GM12878 (cell line): ENCODE data around the gene RFX3.

Experiments
- BHLHE40 ChIP-seq, 2 experiments: fragments of 450-650 bp in 1 of 2; IDR thresholded peaks; 2 replicates each; pipeline ENCODE4 v1.6.1; 2011 to 2017; ENCODE audit warnings: low read depth in 2 of 2, borderline replicate concordance in 1 of 2, improper control_type of control experiment in 1 of 2, low read length in 1 of 2, mild to moderate bottlenecking in 1 of 2
- CTCF ChIP-seq, 3 experiments: IDR thresholded peaks in 2 of 3; conservative IDR thresholded peaks in 1 of 3; 2 replicates each; pipeline ENCODE4 v1.5.1; 2011; ENCODE audit warnings: low read depth in 3 of 3, low read length in 3 of 3, mild to moderate bottlenecking in 3 of 3, control low read depth in 2 of 3, moderate library complexity in 2 of 3, inconsistent platforms in 1 of 3, mixed read lengths in 1 of 3; ENCODE audit not compliant: control insufficient read depth in 2 of 3, insufficient read depth in 1 of 3; ENCODE audit errors: extremely low read depth in 1 of 3
- EZH2 ChIP-seq: IDR thresholded peaks from 2 replicates; pipeline ENCODE4 v1.6.1; 2012; ENCODE audit warnings: low read depth, mild to moderate bottlenecking, control low read depth, inconsistent platforms, low read length, borderline replicate concordance; ENCODE audit not compliant: control insufficient read depth
- GABPA ChIP-seq: IDR thresholded peaks from 2 replicates; pipeline ENCODE4 v1.6.1; 2014; ENCODE audit warnings: antibody characterized with exemption, low read depth, mild to moderate bottlenecking, inconsistent platforms
- SMC3 ChIP-seq: IDR thresholded peaks from 2 replicates; pipeline ENCODE4 v1.6.1; 2011; ENCODE audit warnings: low read length, improper control_type of control experiment, borderline replicate concordance
- YY1 ChIP-seq: IDR thresholded peaks from 2 replicates; pipeline ENCODE4 v1.6.1; 2011; ENCODE audit warnings: low read depth, mild to moderate bottlenecking, low read length

GRCh38 chr9:3346549-3346948 is 179.3 kb downstream of the RFX3 start:
- TF ChIP-seq BHLHE40 (IDR thresholded peaks at IDR 0.05; ENCODE audit: borderline replicate concordance in 1 of 2, low read depth in 2 of 2, low read length in 1 of 2) (no peak), SMC3 (no peak), YY1 (no peak), CTCF (IDR thresholded peaks at IDR 0.05 in 2 of 3, conservative IDR thresholded peaks at IDR 0.05 in 1 of 3; ENCODE audit: control insufficient read depth in 2 of 3, extremely low read depth in 1 of 3, insufficient read depth in 1 of 3, low read depth in 3 of 3, low read length in 3 of 3) (no peak), EZH2 (no peak), GABPA (no peak)
